Measurements from ENCODE around the gene CCSER1.

DNA sequence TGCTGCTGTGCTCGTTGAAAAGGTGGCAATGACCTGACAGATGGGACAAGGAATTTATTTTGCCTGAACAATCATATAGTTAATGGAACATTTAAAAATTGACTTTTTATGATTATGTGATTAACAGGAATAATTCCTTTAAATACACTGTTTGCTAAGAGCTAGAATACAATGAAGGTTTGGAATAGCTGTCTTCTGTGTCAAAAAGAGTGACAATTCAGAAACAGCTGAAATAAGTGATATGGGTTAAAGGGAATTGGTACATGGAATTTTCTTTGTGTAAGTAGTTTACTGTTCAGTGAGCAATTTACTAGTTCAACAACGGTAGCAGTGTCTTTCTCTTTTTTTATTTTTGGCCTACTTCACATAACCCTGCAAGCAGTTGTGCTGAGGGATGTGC lies 1093.1 kb downstream of the CCSER1 start:
- TF ChIP-seq, protein P1, sequence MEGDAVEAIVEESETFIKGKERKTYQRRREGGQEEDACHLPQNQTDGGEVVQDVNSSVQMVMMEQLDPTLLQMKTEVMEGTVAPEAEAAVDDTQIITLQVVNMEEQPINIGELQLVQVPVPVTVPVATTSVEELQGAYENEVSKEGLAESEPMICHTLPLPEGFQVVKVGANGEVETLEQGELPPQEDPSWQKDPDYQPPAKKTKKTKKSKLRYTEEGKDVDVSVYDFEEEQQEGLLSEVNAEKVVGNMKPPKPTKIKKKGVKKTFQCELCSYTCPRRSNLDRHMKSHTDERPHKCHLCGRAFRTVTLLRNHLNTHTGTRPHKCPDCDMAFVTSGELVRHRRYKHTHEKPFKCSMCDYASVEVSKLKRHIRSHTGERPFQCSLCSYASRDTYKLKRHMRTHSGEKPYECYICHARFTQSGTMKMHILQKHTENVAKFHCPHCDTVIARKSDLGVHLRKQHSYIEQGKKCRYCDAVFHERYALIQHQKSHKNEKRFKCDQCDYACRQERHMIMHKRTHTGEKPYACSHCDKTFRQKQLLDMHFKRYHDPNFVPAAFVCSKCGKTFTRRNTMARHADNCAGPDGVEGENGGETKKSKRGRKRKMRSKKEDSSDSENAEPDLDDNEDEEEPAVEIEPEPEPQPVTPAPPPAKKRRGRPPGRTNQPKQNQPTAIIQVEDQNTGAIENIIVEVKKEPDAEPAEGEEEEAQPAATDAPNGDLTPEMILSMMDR (IDR thresholded peaks at IDR 0.05): no peak
- no peak for TF ChIP-seq POLR2A (IDR thresholded peaks at IDR 0.05)
